Stimulated activated CD4-positive, alpha-beta T cell treated with anti-CD3 and anti-CD28 coated beads, Interleukin-2, amount 100 ng/mL, for 4 hours (primary cell): ENCODE data around the gene SRGAP3.

Source experiments
- DNase-seq: peaks from one replicate; pipeline ENCODE4 v3.0.0-alpha.2; 2020; ENCODE audit warnings: low read depth

SRGAP3 gene

GRCh38 chr3:9043063-9043462, 206.4 kb downstream of the SRGAP3 start:
- DNase-seq = no peak

GRCh38 chr3:9041626-9042025, 207.8 kb downstream of the SRGAP3 start:
- DNase-seq = no peak

GRCh38 chr3:9040996-9041395, 208.4 kb downstream of the SRGAP3 start:
- no peak for DNase-seq

- no peak for DNase-seq
These were observed 212.2 kb downstream of the SRGAP3 start for GRCh38 chr3:9037144-9037711.

- no peak for DNase-seq
These were observed 212.9 kb downstream of the SRGAP3 start for GRCh38 chr3:9036404-9037131.

GRCh38 chr3:9035961-9036360, 213.5 kb downstream of the SRGAP3 start:
- DNase-seq = no peak

GRCh38 chr3:9035473-9035872, 214.0 kb downstream of the SRGAP3 start:
- DNase-seq = no peak

- DNase-seq = no peak
These were observed 215.6 kb downstream of the SRGAP3 start for GRCh38 chr3:9033867-9034266.

- no peak for DNase-seq
These were observed 217.1 kb downstream of the SRGAP3 start for GRCh38 chr3:9032231-9032777.

GRCh38 chr3:9030034-9030433, 219.4 kb downstream of the SRGAP3 start:
- DNase-seq = no peak

- DNase-seq = no peak
These were observed 221.3 kb downstream of the SRGAP3 start for GRCh38 chr3:9028134-9028533.

- DNase-seq = no peak
These were observed 223.0 kb downstream of the SRGAP3 start for GRCh38 chr3:9026320-9027045.

GRCh38 chr3:9024341-9024740, 225.1 kb downstream of the SRGAP3 start:
- no peak for DNase-seq

- DNase-seq = no peak
These were observed 226.2 kb downstream of the SRGAP3 start for GRCh38 chr3:9023226-9023590.

- no peak for DNase-seq
These were observed 226.9 kb downstream of the SRGAP3 start for GRCh38 chr3:9022305-9023225.

- no peak for DNase-seq
These were observed 228.0 kb downstream of the SRGAP3 start for GRCh38 chr3:9021271-9022009.

- DNase-seq = no peak
These were observed 229.0 kb downstream of the SRGAP3 start for GRCh38 chr3:9020426-9020825.

- DNase-seq = no peak
These were observed 230.0 kb downstream of the SRGAP3 start for GRCh38 chr3:9019259-9019961.

GRCh38 chr3:9015250-9015649, 234.2 kb downstream of the SRGAP3 start:
- no peak for DNase-seq

GRCh38 chr3:9013782-9014563, 235.5 kb downstream of the SRGAP3 start:
- DNase-seq = no peak
